Fibroblast of lung (primary cell): ENCODE data around the gene CDKN1A. TPM values are rescaled to one million over a fixed set of nuclear protein-coding genes. Genes with fewer than 3 reads are reported as not detected.

ENCODE experiments used
- DNase-seq, 2 donors: peaks; one replicate each; pipeline versions ENCODE4 v3.0.0 to v3.0.0-alpha.2; 2010; ENCODE audit warnings: low read depth in 2 of 2
- H2AFZ ChIP-seq: 2 replicates; pipeline ENCODE4 v1.5.1; 2012; ENCODE audit warnings: low read length, control low read depth, inconsistent platforms
- H3K27ac ChIP-seq: 2 replicates; pipeline ENCODE4 v1.5.1; 2011; ENCODE audit warnings: low read length, control low read depth; ENCODE audit not compliant: insufficient read depth
- H3K27me3 ChIP-seq: 2 replicates; pipeline ENCODE4 v1.5.1; 2011; ENCODE audit warnings: mild to moderate bottlenecking, low read length; ENCODE audit not compliant: control insufficient read depth, insufficient read depth
- H3K36me3 ChIP-seq: 2 replicates; pipeline ENCODE4 v1.5.1; 2011; ENCODE audit warnings: low read length; ENCODE audit not compliant: control insufficient read depth, insufficient read depth
- H3K4me1 ChIP-seq: 2 replicates; pipeline ENCODE4 v1.5.1; 2011; ENCODE audit warnings: low read length; ENCODE audit not compliant: control insufficient read depth, insufficient read depth; ENCODE audit errors: extremely low read depth
- H3K4me2 ChIP-seq: 2 replicates; pipeline ENCODE4 v1.5.1; 2011; ENCODE audit warnings: low read length, control low read depth; ENCODE audit not compliant: insufficient read depth; ENCODE audit errors: extremely low read depth
- H3K4me3 ChIP-seq, 4 experiments: fragments of 200-600 bp in 1 of 4; sonication (generic) in 1 of 4; replicated peaks in 1 of 4; 2 replicates each; pipeline ENCODE4 v1.5.1; 2011 to 2016; ENCODE audit warnings: low read length in 4 of 4, low read depth in 3 of 4, mild to moderate bottlenecking in 3 of 4, control low read depth in 2 of 4, inconsistent platforms in 1 of 4, mixed read lengths in 1 of 4; ENCODE audit not compliant: insufficient read depth in 1 of 4; ENCODE audit errors: control extremely low read depth in 1 of 4
- H3K79me2 ChIP-seq: 2 replicates; pipeline ENCODE4 v1.5.1; 2012; ENCODE audit warnings: mild to moderate bottlenecking, low read length, inconsistent platforms; ENCODE audit not compliant: control insufficient read depth, insufficient read depth
- H3K9ac ChIP-seq: 2 replicates; pipeline ENCODE4 v1.5.1; 2011; ENCODE audit warnings: mild to moderate bottlenecking, low read length, control low read depth; ENCODE audit not compliant: insufficient read depth
- H3K9me3 ChIP-seq: 2 replicates; pipeline ENCODE4 v1.5.1; 2012; ENCODE audit warnings: low read depth, low read length; ENCODE audit not compliant: control insufficient read depth, insufficient read depth
- H4K20me1 ChIP-seq: 2 replicates; pipeline ENCODE4 v1.5.1; 2011; ENCODE audit warnings: low read length; ENCODE audit not compliant: control insufficient read depth, insufficient read depth; ENCODE audit errors: extremely low read depth
- EZH2 ChIP-seq: IDR thresholded peaks from 2 replicates; pipeline ENCODE4 v1.5.1; 2012; ENCODE audit warnings: low read length, control low read depth, mild to moderate bottlenecking; ENCODE audit errors: missing control alignments
- polyA plus RNA-seq, 2 donors: library from polyadenylated mRNA; depleted of rRNA in 1 of 2; stranded (reverse) in 1 of 2; unstranded in 1 of 2; fragments of >200 nt; gene quantifications; 2 replicates each; pipeline ENCODE4 v1.2.1, GENCODE V29; 2011 to 2012; ENCODE audit warnings: missing spikeins in 1 of 2
- total RNA-seq: library from RNA; depleted of rRNA; stranded (reverse); fragments of >200 nt; gene quantifications from 2 replicates; pipeline ENCODE4 v1.2.1, GENCODE V29; 2014
- TF ChIP-seq, protein P1 (sequence below), 2 donors: IDR thresholded peaks in 1 of 2; conservative IDR thresholded peaks in 1 of 2; 1 replicate in 1 of 2; 2 replicates in 1 of 2; pipeline ENCODE4 v1.5.1; 2011 to 2012; ENCODE audit warnings: low read length in 2 of 2, control low read depth in 1 of 2, inconsistent platforms in 1 of 2, low read depth in 1 of 2, mild to moderate bottlenecking in 1 of 2

CDKN1A gene
- total and polyA plus RNA-seq, 2 donors (not counting 1 experiment from before 2014, with no cell fraction given): 166 to 900 TPM

DNA sequence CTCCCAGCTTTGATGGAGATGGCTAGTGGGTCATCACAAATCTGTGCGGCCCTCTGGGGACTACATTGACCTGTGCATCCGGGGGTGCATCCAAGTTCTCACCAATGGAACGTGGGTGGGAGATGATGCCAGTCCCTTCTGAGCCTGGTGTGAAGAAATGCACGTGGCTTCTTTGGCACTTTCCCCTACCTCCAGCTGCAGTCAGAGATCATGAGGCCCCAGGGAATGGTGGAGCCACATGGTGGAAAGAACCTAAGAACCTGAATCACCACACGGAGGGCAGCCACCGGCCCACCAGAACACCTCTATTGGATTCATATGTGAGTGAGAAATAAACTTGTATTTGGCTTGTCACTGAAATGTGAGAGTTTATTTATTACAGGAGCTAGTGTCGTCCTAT is 9.9 kb upstream of the CDKN1A start:
- Histone ChIP-seq H3K27ac (no peak overlapping the region), H3K36me3 (no peaks in the 10 kb centered on the region), H3K4me3 (no peak overlapping the region), H2AFZ (no peak overlapping the region), H3K4me2 (no peak overlapping the region), H4K20me1 (no peaks in the 10 kb centered on the region), H3K9ac (no peak overlapping the region), H3K79me2 (no peaks in the 10 kb centered on the region), H3K4me1 (peaks cover 7% of the 10 kb centered on the region), H3K27me3 (no peaks in the 10 kb centered on the region), H3K9me3 (no peaks in the 10 kb centered on the region)
- DNase-seq: no peak
- no peak for TF ChIP-seq EZH2
- TF ChIP-seq, protein P1, sequence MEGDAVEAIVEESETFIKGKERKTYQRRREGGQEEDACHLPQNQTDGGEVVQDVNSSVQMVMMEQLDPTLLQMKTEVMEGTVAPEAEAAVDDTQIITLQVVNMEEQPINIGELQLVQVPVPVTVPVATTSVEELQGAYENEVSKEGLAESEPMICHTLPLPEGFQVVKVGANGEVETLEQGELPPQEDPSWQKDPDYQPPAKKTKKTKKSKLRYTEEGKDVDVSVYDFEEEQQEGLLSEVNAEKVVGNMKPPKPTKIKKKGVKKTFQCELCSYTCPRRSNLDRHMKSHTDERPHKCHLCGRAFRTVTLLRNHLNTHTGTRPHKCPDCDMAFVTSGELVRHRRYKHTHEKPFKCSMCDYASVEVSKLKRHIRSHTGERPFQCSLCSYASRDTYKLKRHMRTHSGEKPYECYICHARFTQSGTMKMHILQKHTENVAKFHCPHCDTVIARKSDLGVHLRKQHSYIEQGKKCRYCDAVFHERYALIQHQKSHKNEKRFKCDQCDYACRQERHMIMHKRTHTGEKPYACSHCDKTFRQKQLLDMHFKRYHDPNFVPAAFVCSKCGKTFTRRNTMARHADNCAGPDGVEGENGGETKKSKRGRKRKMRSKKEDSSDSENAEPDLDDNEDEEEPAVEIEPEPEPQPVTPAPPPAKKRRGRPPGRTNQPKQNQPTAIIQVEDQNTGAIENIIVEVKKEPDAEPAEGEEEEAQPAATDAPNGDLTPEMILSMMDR (conservative IDR thresholded peaks at IDR 0.05 in 1 of 2, IDR thresholded peaks at IDR 0.05 in 1 of 2; ENCODE audit: low read depth in 1 of 2, low read length in 2 of 2): no peak

DNA sequence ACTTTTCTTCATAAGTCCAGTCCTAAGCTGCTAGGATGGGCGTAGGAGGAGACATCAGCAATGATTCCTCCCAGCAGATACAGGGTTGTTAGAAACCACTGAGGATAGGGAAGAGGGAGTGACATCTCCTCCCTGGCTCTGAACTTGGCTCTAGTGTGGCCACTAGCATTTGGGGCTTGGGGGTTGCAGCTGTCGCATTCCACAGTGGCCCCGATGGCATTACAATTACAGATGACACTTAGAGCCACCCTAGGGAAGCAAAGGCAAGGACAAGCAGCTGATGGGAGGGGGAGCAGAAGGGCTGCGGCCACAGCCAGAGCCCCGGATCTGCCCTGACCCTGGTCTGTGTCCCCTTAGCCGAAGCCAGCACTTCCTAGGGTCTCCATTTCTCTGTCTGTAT is 9.5 kb upstream of the CDKN1A start:
- no peak overlapping the region for H3K9ac ChIP-seq
- DNase-seq: no peak
- no peak for TF ChIP-seq EZH2

DNA sequence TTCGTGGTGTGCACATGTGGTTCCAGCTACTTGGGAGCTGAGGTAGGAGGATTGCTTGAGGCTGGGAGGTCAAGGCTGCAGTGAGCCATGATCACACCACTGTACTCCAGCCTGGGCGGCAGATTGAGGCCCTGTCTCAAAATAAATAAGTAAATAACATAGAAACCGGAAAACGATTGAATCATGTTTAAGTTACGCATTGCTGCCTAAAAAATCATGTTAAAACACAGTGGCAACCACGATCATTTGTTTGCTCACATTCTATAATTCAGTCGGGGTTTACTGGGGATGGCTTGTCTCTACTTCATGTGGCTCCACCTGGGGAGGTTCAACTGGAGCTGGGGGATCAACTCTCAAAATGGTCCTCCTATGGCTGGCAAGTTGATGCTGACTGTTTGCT is 8.2 kb upstream of the CDKN1A start:
- Histone ChIP-seq H3K36me3 (no peaks in the 10 kb centered on the region), H2AFZ (no peak overlapping the region), H3K4me2 (no peak overlapping the region), H4K20me1 (no peaks in the 10 kb centered on the region), H3K4me3 (no peak overlapping the region), H3K27ac (no peak overlapping the region), H3K27me3 (no peaks in the 10 kb centered on the region), H3K9ac (no peak overlapping the region), H3K79me2 (no peaks in the 10 kb centered on the region), H3K4me1 (peaks cover 7% of the 10 kb centered on the region), H3K9me3 (no peaks in the 10 kb centered on the region)
- TF ChIP-seq EZH2: no peak
- TF ChIP-seq, protein P1 (conservative IDR thresholded peaks at IDR 0.05 in 1 of 2, IDR thresholded peaks at IDR 0.05 in 1 of 2; ENCODE audit: low read depth in 1 of 2, low read length in 2 of 2): no peak
- no peak for DNase-seq

More for the DNA sequence above, 9.5 kb upstream of the CDKN1A start:
- H3K9me3 ChIP-seq: no peaks in the 10 kb centered on the region
- no peak overlapping the region for H3K27ac ChIP-seq
- no peaks in the 10 kb centered on the region for H3K27me3 ChIP-seq
- H2AFZ ChIP-seq: no peak overlapping the region
- peaks cover 7% of the 10 kb centered on the region for H3K4me1 ChIP-seq
- H3K4me2 ChIP-seq: no peak overlapping the region
- no peaks in the 10 kb centered on the region for H3K36me3 ChIP-seq
- no peaks in the 10 kb centered on the region for H3K79me2 ChIP-seq
- H4K20me1 ChIP-seq: no peaks in the 10 kb centered on the region
- H3K4me3 ChIP-seq: no peak overlapping the region
